ENCODE results near the gene SH2D2A.

SH2D2A gene

DNA sequence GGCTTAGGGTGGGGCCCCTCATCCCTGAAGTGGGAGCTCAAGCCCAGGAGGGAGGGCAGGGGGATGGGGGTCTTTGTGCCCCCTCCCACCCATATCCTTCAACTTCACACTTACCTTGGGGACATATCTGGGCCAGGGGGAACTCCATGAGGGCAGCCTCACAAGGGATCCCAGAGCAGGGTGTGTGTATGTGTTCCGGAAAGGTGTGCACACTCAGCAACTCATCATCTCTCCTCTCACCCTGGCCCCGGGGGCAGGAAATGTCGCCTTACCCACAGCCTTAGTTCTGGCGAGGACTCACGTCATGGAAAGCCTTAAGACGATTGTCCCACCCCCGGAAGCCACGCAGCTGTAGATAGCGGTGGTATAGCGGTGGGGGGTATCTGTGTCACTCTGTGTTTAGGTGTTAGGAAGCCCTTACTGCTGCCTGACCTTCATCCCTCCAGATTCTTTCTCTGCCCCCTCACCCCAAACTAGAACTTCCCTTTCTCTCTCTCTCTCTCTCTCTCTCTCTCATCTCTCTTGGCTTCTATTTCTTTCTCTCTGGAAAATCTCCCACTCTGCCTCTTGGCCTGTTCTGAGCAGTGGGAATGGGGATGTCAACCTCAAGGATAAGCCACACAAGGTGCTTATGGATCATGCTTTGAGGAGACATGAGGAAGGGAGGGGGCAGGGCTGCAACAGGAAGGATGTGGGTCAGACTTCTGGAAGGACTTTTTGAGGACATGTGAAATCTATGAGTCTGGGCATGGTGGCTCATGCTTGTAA, at the start of gene SH2D2A:
Gene SH2D2A, minus strand, starts transcription at position 288 of the 768 bp plus-strand sequence. Its CDS starts 140 bp downstream, at position 148.
- DNase-seq (ENCODE audit: insufficient read length, low spot score) (no peak), FAIRE-seq (no peak)
- TF ChIP-seq, protein P1, sequence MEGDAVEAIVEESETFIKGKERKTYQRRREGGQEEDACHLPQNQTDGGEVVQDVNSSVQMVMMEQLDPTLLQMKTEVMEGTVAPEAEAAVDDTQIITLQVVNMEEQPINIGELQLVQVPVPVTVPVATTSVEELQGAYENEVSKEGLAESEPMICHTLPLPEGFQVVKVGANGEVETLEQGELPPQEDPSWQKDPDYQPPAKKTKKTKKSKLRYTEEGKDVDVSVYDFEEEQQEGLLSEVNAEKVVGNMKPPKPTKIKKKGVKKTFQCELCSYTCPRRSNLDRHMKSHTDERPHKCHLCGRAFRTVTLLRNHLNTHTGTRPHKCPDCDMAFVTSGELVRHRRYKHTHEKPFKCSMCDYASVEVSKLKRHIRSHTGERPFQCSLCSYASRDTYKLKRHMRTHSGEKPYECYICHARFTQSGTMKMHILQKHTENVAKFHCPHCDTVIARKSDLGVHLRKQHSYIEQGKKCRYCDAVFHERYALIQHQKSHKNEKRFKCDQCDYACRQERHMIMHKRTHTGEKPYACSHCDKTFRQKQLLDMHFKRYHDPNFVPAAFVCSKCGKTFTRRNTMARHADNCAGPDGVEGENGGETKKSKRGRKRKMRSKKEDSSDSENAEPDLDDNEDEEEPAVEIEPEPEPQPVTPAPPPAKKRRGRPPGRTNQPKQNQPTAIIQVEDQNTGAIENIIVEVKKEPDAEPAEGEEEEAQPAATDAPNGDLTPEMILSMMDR (IDR thresholded peaks at IDR 0.05; ENCODE audit: insufficient read depth, missing control alignments): no peak

DNA sequence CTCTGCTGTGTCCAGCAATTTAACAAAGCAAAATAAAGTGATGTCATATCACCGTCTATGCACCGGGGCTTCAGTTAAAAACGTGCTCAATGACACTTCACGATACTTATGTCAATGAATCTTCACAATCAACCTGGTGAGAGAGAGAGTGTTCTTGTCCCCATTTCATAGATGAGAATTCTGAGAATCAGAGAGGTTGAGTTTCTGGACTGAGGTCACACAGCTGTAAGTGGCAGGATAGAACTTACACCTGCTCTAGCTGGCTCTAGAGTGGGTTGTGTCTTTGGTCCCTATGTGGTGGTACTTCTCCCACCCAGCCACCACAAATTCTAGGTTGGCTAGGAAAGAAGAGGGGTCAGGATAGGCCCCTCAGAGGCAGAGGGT, 49.2 kb upstream of the SH2D2A start:
- FAIRE-seq (no peak), DNase-seq (ENCODE audit: insufficient read length, low spot score) (no peak)
- TF ChIP-seq, protein P1 (IDR thresholded peaks at IDR 0.05; ENCODE audit: insufficient read depth, missing control alignments): no peak

DNA sequence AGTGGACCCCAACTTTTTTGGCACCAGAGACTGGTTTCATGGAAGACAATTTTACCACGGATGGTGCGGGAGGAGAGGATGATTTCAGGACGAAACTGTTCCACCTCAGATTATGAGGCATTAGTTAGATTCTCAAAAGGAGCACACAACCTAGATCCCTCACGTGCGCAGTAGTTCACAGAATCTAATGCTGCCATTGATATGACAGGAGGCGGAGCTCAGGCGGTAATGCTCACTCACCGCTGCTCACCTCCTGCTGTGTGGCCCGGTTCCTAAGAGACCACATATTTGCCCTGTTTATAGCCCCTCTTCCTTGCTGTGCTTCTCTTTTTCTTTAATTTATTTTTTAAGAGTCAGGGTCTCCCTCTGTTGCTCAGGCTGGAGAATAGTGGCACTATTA, 48.6 kb upstream of the SH2D2A start:
- TF ChIP-seq, protein P1 (IDR thresholded peaks at IDR 0.05; ENCODE audit: insufficient read depth, missing control alignments): no peak
- DNase-seq (ENCODE audit: insufficient read length, low spot score) (no peak), FAIRE-seq (no peak)

DNA sequence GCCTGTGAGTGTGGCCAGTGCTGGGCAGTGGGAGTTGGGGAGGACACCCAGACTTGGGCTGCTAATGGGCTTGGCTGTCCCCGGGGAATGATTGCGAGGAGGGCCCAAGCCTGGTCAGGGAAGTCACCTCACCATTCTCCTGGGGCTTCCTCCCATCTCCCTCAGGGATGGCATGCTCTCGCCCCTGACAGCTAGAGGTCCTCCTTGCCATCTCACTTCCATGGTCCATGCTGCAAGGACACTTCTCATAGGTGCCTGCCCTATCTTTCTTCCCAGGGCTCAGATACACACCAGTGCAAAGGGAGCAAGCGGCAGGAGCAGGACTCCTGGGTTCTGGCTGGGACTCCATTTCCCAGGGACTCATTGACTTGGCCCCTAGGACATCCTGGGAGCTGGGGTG, 48.1 kb upstream of the SH2D2A start:
- no peak for DNase-seq (ENCODE audit: insufficient read length, low spot score)
- TF ChIP-seq, protein P1 (IDR thresholded peaks at IDR 0.05; ENCODE audit: insufficient read depth, missing control alignments): no peak
- FAIRE-seq: no peak

DNA sequence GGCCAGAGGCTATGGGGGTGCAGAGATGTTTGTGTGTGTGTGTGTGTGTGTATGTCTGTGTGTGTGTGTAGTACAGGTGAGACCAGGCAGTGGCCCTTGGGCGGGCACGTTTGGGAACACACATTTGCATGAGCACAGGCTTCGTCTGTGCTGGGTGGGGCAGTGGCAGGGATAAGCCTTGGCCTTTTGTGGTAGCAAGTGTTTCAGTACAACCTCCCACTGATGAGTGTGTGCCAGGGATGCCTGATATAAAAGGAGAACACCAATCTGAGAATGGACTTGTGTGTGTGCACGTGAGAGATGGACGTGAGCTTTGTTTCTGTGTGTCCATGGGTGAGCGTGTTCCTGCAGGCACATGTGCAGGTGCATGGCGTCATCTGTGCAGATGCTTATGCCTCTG, 47.0 kb upstream of the SH2D2A start:
- TF ChIP-seq, protein P1 (IDR thresholded peaks at IDR 0.05; ENCODE audit: insufficient read depth, missing control alignments): no peak
- FAIRE-seq (no peak), DNase-seq (ENCODE audit: insufficient read length, low spot score) (no peak)

DNA sequence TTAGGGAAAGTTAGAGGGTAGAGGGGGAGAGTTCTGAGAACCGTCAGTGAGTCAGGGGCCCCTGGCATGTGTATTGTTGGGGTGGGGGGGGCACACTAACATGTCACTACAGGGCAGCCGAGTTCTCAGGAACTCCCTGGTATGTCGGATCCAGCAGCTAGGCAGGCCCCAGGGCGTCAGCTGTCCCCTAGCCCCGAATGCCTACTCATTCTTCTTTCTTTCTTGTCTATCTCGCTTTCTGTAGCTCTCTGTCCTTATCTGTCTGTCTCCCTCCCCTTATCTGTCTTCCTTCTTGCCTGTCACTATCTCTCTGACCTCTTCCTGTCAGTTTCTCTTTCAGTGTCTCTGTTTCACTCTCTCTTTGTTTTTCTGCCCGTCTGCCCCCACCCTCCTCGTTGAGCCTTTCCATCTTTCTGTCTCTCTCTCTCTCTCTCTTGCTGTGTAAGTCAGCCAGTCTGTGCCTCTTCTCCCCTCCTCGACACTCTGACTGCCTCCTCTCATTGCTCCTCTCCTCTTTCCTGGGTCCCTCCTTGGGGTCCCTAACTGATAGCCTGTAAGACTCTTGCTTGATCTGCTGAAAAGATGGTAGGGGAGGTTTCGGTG, 46.5 kb upstream of the SH2D2A start:
- no peak for FAIRE-seq
- no peak for DNase-seq (ENCODE audit: insufficient read length, low spot score)
- TF ChIP-seq, protein P1 (IDR thresholded peaks at IDR 0.05; ENCODE audit: insufficient read depth, missing control alignments): no peak

DNA sequence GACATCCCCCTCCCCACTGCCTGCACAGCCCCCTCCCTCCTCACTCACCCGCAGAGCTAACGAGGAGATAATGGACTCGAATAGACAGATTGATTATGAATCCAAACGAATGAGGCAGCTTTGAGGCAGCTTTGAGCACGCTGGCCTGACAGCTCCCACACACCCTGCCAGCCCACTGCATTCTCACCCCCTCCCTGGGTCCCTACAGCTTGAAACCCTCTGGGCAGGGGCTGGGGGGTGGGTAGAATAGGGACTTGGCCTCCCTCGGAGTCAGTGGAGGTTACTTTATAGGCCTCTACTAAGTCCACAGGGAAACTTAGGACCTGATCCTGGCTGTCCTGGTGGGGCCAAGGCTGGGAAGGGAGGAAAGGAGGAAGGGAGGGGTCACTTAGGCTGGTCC, 45.9 kb upstream of the SH2D2A start:
- FAIRE-seq (no peak), DNase-seq (ENCODE audit: insufficient read length, low spot score) (no peak)
- TF ChIP-seq, protein P1 (IDR thresholded peaks at IDR 0.05; ENCODE audit: insufficient read depth, missing control alignments): no peak
